ENCODE data around the gene TSLP. TPM values are rescaled to one million over a fixed set of nuclear protein-coding genes. Genes with fewer than 3 reads are reported as not detected.

TSLP gene
- 0.43 TPM in 1 of 2 replicates, not detected in the other for total RNA-seq (2014; rRNA removed; shearing (Covaris generic); ENCODE audit: low replicate concordance)

- no peaks in the 10 kb centered on the region for H3K27me3 ChIP-seq
- no peaks in the 10 kb centered on the region for H3K9me3 ChIP-seq
- peaks cover 3% of the 10 kb centered on the region; the same call in 1 of the 2 replicates for H3K36me3 ChIP-seq
- H3K4me3 ChIP-seq: no peak within 1 kb of the TSS
- no peak for DNase-seq
Observed at GRCh38 chr5:111071413-111071812, at the start of gene TSLP. Gene TSLP, plus strand, starts transcription at chr5:111071713. Its CDS starts 178 bp downstream, at chr5:111071891.

GRCh38 chr5:111022301-111022700, 49.2 kb upstream of the TSLP start:
- H3K27me3 ChIP-seq: no peaks in the 10 kb centered on the region
- H3K4me3 ChIP-seq: no peak overlapping the region
- no peaks in the 10 kb centered on the region for H3K9me3 ChIP-seq
- DNase-seq: no peak
- no peaks in the 10 kb centered on the region for H3K36me3 ChIP-seq

GRCh38 chr5:111028865-111029264, 42.6 kb upstream of the TSLP start:
- DNase-seq: no peak
- no peaks in the 10 kb centered on the region for H3K9me3 ChIP-seq

GRCh38 chr5:111043712-111044506, 27.6 kb upstream of the TSLP start:
- no peaks in the 10 kb centered on the region for H3K27me3 ChIP-seq
- H3K36me3 ChIP-seq: no peaks in the 10 kb centered on the region
- H3K4me3 ChIP-seq: no peak overlapping the region
- H3K9me3 ChIP-seq: no peaks in the 10 kb centered on the region
- DNase-seq: peak; percentile 72

More at GRCh38 chr5:111028865-111029264, 42.6 kb upstream of the TSLP start:
- Histone ChIP-seq H3K4me3 (no peak overlapping the region), H3K36me3 (no peaks in the 10 kb centered on the region), H3K27me3 (no peaks in the 10 kb centered on the region)

GRCh38 chr5:111058064-111058463, 13.4 kb upstream of the TSLP start:
- no peak for DNase-seq

GRCh38 chr5:111060169-111060568, 11.3 kb upstream of the TSLP start:
- no peak for DNase-seq
- H3K9me3 ChIP-seq: peaks cover 6% of the 10 kb centered on the region
- H3K4me3 ChIP-seq: no peak overlapping the region
- no peaks in the 10 kb centered on the region for H3K27me3 ChIP-seq
- no peaks in the 10 kb centered on the region for H3K36me3 ChIP-seq

More at GRCh38 chr5:111058064-111058463, 13.4 kb upstream of the TSLP start:
- H3K4me3 ChIP-seq: no peak overlapping the region
- no peaks in the 10 kb centered on the region for H3K27me3 ChIP-seq
- peaks cover 8% of the 10 kb centered on the region for H3K9me3 ChIP-seq
- H3K36me3 ChIP-seq: no peaks in the 10 kb centered on the region

- DNase-seq: no peak
- H3K27me3 ChIP-seq: no peaks in the 10 kb centered on the region
- H3K4me3 ChIP-seq: no peak overlapping the region
- H3K9me3 ChIP-seq: peaks cover 6% of the 10 kb centered on the region
- no peaks in the 10 kb centered on the region for H3K36me3 ChIP-seq
Observed at GRCh38 chr5:111061618-111062017, 9.9 kb upstream of the TSLP start.

GRCh38 chr5:111063709-111064322, 7.7 kb upstream of the TSLP start:
- Histone ChIP-seq H3K27me3 (no peaks in the 10 kb centered on the region), H3K4me3 (no peak overlapping the region), H3K9me3 (peaks cover 3% of the 10 kb centered on the region; the same call in 1 of the 2 replicates), H3K36me3 (no peaks in the 10 kb centered on the region)
- no peak for DNase-seq

- no peaks in the 10 kb centered on the region for H3K36me3 ChIP-seq
- no peak overlapping the region for H3K4me3 ChIP-seq
- H3K9me3 ChIP-seq: no peaks in the 10 kb centered on the region
- DNase-seq: no peak
- H3K27me3 ChIP-seq: no peaks in the 10 kb centered on the region
Observed at GRCh38 chr5:111066261-111066938, 5.1 kb upstream of the TSLP start.

GRCh38 chr5:111068213-111068612, 3.3 kb upstream of the TSLP start:
- no peak for DNase-seq
- Histone ChIP-seq H3K4me3 (no peak overlapping the region), H3K27me3 (no peaks in the 10 kb centered on the region), H3K9me3 (no peaks in the 10 kb centered on the region), H3K36me3 (no peaks in the 10 kb centered on the region)

GRCh38 chr5:111069839-111070238, 1.7 kb upstream of the TSLP start:
- Histone ChIP-seq H3K4me3 (no peak overlapping the region), H3K27me3 (no peaks in the 10 kb centered on the region), H3K9me3 (no peaks in the 10 kb centered on the region), H3K36me3 (no peaks in the 10 kb centered on the region)
- DNase-seq: no peak

GRCh38 chr5:111070272-111071134, 1.0 kb upstream of the TSLP start:
- no peak for DNase-seq
- Histone ChIP-seq H3K9me3 (no peaks in the 10 kb centered on the region), H3K4me3 (no peak overlapping the region), H3K36me3 (no peaks in the 10 kb centered on the region), H3K27me3 (no peaks in the 10 kb centered on the region)

GRCh38 chr5:111072949-111073682, 1.6 kb downstream of the TSLP start:
- Histone ChIP-seq H3K4me3 (peak overlapping the region; percentile 56), H3K9me3 (no peaks in the 10 kb centered on the region), H3K27me3 (no peaks in the 10 kb centered on the region), H3K36me3 (peaks cover 3% of the 10 kb centered on the region; the same call in 1 of the 2 replicates)
- peak; percentile 74 for DNase-seq

- Histone ChIP-seq H3K9me3 (no peaks in the 10 kb centered on the region), H3K36me3 (peaks cover 3% of the 10 kb centered on the region; the same call in 1 of the 2 replicates), H3K27me3 (no peaks in the 10 kb centered on the region), H3K4me3 (peak overlapping the region; percentile 56)
- no peak for DNase-seq
Observed at GRCh38 chr5:111074244-111074643, 2.7 kb downstream of the TSLP start.

GRCh38 chr5:111075520-111075919, 4.0 kb downstream of the TSLP start:
- Histone ChIP-seq H3K9me3 (no peaks in the 10 kb centered on the region), H3K36me3 (peaks cover 3% of the 10 kb centered on the region; the same call in 1 of the 2 replicates), H3K4me3 (no peak overlapping the region), H3K27me3 (no peaks in the 10 kb centered on the region)
- peak; percentile 80 for DNase-seq

GRCh38 chr5:111076091-111076490, 4.6 kb downstream of the TSLP start:
- Histone ChIP-seq H3K27me3 (no peaks in the 10 kb centered on the region), H3K9me3 (0 out of 2 replicates have a peak, but pooled peaks cover 4% of the 10 kb centered on the region), H3K36me3 (peaks cover 3% of the 10 kb centered on the region; the same call in 1 of the 2 replicates), H3K4me3 (no peak overlapping the region)
- no peak for DNase-seq
